ENCODE results near the gene WIPI1.

DNA sequence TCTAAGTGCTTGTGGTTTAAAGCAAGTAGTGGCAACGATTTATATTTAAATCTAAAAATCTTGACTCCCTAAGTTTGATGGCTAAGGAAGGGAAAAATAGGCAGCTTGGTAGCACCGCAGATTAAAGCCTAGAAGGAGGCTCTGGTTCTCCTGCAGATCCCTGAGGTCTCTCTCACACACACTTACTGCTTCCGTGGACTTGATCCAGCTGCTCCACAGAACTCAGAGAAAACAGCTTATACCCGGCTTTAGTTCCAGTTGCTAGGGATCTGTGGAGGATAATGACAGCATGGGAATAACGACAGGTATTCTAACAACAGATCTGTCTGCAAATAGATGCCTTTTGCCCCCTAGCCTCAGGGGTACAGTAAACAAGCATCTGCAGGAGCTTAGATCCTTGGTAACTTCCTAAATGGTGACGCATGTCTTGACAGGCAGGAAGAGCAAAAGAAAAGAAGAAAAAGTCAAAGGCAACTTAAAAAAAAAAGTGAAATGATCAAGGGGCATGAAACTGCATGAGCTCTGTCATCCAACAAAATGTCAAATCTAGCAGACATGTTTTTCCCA is 4.5 kb downstream of the WIPI1 start:
- TF ChIP-seq, protein P1, sequence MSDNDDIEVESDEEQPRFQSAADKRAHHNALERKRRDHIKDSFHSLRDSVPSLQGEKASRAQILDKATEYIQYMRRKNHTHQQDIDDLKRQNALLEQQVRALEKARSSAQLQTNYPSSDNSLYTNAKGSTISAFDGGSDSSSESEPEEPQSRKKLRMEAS (CRISPR knock-in tag; IDR thresholded peaks at IDR 0.05): no peak
- TF ChIP-seq, protein P2, sequence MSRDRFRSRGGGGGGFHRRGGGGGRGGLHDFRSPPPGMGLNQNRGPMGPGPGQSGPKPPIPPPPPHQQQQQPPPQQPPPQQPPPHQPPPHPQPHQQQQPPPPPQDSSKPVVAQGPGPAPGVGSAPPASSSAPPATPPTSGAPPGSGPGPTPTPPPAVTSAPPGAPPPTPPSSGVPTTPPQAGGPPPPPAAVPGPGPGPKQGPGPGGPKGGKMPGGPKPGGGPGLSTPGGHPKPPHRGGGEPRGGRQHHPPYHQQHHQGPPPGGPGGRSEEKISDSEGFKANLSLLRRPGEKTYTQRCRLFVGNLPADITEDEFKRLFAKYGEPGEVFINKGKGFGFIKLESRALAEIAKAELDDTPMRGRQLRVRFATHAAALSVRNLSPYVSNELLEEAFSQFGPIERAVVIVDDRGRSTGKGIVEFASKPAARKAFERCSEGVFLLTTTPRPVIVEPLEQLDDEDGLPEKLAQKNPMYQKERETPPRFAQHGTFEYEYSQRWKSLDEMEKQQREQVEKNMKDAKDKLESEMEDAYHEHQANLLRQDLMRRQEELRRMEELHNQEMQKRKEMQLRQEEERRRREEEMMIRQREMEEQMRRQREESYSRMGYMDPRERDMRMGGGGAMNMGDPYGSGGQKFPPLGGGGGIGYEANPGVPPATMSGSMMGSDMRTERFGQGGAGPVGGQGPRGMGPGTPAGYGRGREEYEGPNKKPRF (IDR thresholded peaks at IDR 0.05; ENCODE audit: low read depth, low read length): no peak
- TF ChIP-seq SUPT5H (IDR thresholded peaks at IDR 0.05) (no peak), TBL1XR1 (IDR thresholded peaks at IDR 0.05; ENCODE audit: low read length in 2 of 2) (no peak), HDGF (IDR thresholded peaks at IDR 0.05) (no peak), TCF3 (CRISPR knock-in tag; IDR thresholded peaks at IDR 0.05) (no peak), CBX1 (IDR thresholded peaks at IDR 0.05; ENCODE audit: low read depth) (no peak), ZNF609 (CRISPR knock-in tag; IDR thresholded peaks at IDR 0.05; ENCODE audit: borderline replicate concordance) (no peak)
- TF ChIP-seq, protein P3, sequence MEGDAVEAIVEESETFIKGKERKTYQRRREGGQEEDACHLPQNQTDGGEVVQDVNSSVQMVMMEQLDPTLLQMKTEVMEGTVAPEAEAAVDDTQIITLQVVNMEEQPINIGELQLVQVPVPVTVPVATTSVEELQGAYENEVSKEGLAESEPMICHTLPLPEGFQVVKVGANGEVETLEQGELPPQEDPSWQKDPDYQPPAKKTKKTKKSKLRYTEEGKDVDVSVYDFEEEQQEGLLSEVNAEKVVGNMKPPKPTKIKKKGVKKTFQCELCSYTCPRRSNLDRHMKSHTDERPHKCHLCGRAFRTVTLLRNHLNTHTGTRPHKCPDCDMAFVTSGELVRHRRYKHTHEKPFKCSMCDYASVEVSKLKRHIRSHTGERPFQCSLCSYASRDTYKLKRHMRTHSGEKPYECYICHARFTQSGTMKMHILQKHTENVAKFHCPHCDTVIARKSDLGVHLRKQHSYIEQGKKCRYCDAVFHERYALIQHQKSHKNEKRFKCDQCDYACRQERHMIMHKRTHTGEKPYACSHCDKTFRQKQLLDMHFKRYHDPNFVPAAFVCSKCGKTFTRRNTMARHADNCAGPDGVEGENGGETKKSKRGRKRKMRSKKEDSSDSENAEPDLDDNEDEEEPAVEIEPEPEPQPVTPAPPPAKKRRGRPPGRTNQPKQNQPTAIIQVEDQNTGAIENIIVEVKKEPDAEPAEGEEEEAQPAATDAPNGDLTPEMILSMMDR (IDR thresholded peaks at IDR 0.05 in 2 of 3, conservative IDR thresholded peaks at IDR 0.05 in 1 of 3; ENCODE audit: insufficient read depth in 2 of 3, low read depth in 1 of 3, low read length in 3 of 3): no peak

Data from K562 (cell line).